A673 (cell line): ENCODE measurements around the gene CACNG4. TPM values are rescaled to one million over a fixed set of nuclear protein-coding genes. Genes with fewer than 3 reads are reported as not detected.

Experiments used
- BruUV-seq: library from RNA; stranded (reverse); fragments of 400-500 nt; replicated peaks from 2 replicates; lab custom pipeline; 2021; lab: Mats Ljungman, UMichigan
- CTCF ChIA-PET: fragments of 300-600 bp; sonication (Branson Sonifier 250); formaldehyde crosslinking; loops from one replicate; lab custom pipeline; 2022; ENCODE audit warnings: antibody characterized with exemption; lab: Charles Lee
- POLR2A ChIA-PET: fragments of 300-600 bp; sonication (Branson Sonifier 250); formaldehyde crosslinking; loops from one replicate; lab custom pipeline; 2022; ENCODE audit warnings: antibody characterized with exemption; ENCODE audit not compliant: low non-redundant PET; lab: Charles Lee
- DNase-seq: peaks from one replicate; pipeline ENCODE4 v3.0.0-alpha.2; 2015; ENCODE audit warnings: low spot score
- H3K27ac ChIP-seq: fragments of 200-600 bp; sonication (generic); 2 replicates; pipeline ENCODE4 v1.5.1; 2016; ENCODE audit warnings: mixed run types, low read depth, mild to moderate bottlenecking, mixed read lengths, antibody characterized with exemption, low read length; ENCODE audit not compliant: poor library complexity, severe bottlenecking
- H3K27me3 ChIP-seq: fragments of 200-600 bp; sonication (generic); replicated peaks from 2 replicates; pipeline ENCODE4 v1.6.1; 2017; ENCODE audit warnings: mixed run types, low read depth, mild to moderate bottlenecking, mixed read lengths, antibody characterized with exemption, low read length; ENCODE audit not compliant: insufficient read depth, poor library complexity
- H3K36me3 ChIP-seq: fragments of 200-600 bp; sonication (generic); 2 replicates; pipeline ENCODE4 v1.6.1; 2016; ENCODE audit warnings: mixed run types, mild to moderate bottlenecking, mixed read lengths, antibody characterized with exemption, low read length; ENCODE audit not compliant: insufficient read depth, poor library complexity, severe bottlenecking
- H3K4me1 ChIP-seq: fragments of 200-600 bp; sonication (generic); 2 replicates; pipeline ENCODE4 v1.6.1; 2017; ENCODE audit warnings: mixed run types, mild to moderate bottlenecking, mixed read lengths, antibody characterized with exemption, low read length; ENCODE audit not compliant: insufficient read depth, poor library complexity, severe bottlenecking
- H3K4me3 ChIP-seq: fragments of 200-600 bp; sonication (generic); 2 replicates; pipeline ENCODE4 v1.5.1; 2016; ENCODE audit warnings: low read depth, mixed run types, mild to moderate bottlenecking, mixed read lengths, low read length; ENCODE audit not compliant: poor library complexity, severe bottlenecking
- H3K9me3 ChIP-seq: fragments of 200-600 bp; sonication (generic); 2 replicates; pipeline ENCODE4 v1.6.1; 2016; ENCODE audit warnings: mixed run types, low read depth, mild to moderate bottlenecking, mixed read lengths, antibody characterized with exemption, low read length; ENCODE audit not compliant: poor library complexity, severe bottlenecking
- CTCF ChIP-seq: fragments of 300-800, 200-600 bp; sonication (generic); conservative IDR thresholded peaks from 2 replicates; pipeline ENCODE4 v1.5.1; 2017; ENCODE audit warnings: low read depth, mild to moderate bottlenecking, antibody characterized with exemption, low read length, moderate library complexity, mixed read lengths
- EZH2 ChIP-seq: fragments of 200-600 bp; sonication (generic); IDR thresholded peaks from 2 replicates; pipeline ENCODE4 v1.6.1; 2017; ENCODE audit warnings: borderline replicate concordance, low read depth, mild to moderate bottlenecking, mixed read lengths, antibody characterized with exemption, low read length; ENCODE audit not compliant: poor library complexity, severe bottlenecking
- intact Hi-C: fragments of 100-400 bp; cut with micrococcal nuclease; formaldehyde crosslinking; loops from one replicate; pipeline ENCODE4 v1.10.0; 2022; ENCODE audit not compliant: unreplicated experiment
- total RNA-seq: library from RNA; stranded (reverse); gene quantifications from 2 replicates; pipeline ENCODE4 v1.2.3, GENCODE V29; 2021

The CACNG4 gene
- total RNA-seq, 1 experiment from 2014 or later = 9.7 TPM

DNA sequence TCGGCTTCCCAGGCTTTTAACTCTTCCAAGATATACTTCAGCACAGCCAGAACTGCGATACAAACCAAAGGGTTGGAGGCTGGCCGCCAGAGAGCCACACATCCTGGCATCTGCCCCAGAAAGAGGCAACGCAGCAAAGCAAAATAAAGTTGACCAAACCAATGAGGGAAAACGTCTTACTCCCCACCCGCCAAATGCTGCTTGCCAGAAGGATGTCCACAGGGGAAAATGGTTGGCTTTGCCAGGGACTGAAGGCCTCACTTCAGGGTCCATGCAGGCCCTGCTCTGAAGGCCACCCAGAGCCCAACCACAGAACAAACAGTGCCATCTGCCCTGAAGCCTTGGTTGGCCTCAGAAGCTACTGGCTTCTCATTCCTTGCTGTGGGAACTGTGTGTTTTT is 94.9 kb downstream of the CACNG4 start:
- no peaks in the 10 kb centered on the region for H3K36me3 ChIP-seq
- H3K9me3 ChIP-seq = no peaks in the 10 kb centered on the region
- TF ChIP-seq CTCF = no peak
- no peak for TF ChIP-seq EZH2
- intact Hi-C loops = no loop called here
- H3K27ac ChIP-seq = no peak overlapping the region
- BruUV-seq = no TSS peak
- no peak for DNase-seq
- H3K4me3 ChIP-seq = no peak overlapping the region
- H3K27me3 ChIP-seq = no peaks in the 10 kb centered on the region
- H3K4me1 ChIP-seq = no peaks in the 10 kb centered on the region
- ChIA-PET POLR2A (no interaction called here), CTCF (interaction anchor here (0.7 kb wide), 1 partner anchor 19 kb away, joined by 5 read pairs; no protein-coding TSS in a partner anchor)

GRCh38 chr17:67063141-67063540 is 98.6 kb downstream of the CACNG4 start:
- no TSS peak for BruUV-seq
- CTCF ChIA-PET = no interaction called here
- intact Hi-C loops = no loop called here
- Histone ChIP-seq H3K36me3 (no peaks in the 10 kb centered on the region), H3K27me3 (no peaks in the 10 kb centered on the region), H3K9me3 (no peaks in the 10 kb centered on the region), H3K4me3 (no peak overlapping the region), H3K4me1 (peaks cover 10% of the 10 kb centered on the region), H3K27ac (no peak overlapping the region)
- POLR2A ChIA-PET = no interaction called here
- no peak for DNase-seq
- TF ChIP-seq CTCF (no peak), EZH2 (no peak)

DNA sequence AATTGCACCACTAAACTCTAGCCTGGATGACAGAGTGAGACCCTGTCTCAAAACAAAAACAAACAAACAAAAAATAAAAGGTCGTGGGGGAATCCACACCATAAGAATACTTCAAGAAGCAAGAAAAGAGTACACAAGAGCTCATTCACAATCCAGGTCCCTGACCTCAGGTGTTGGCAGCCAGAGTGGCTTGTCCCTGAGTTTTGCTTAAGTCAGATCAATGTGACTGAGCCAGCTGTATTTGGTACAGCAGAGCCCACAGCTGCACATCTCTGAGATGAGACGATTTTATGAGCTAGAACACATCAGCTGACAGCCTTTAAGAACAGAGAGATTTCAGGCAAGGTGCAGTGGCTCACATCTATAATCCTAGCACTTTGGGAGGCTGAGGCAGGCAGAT is 102.2 kb downstream of the CACNG4 start:
- POLR2A ChIA-PET = no interaction called here
- CTCF ChIA-PET = no interaction called here
- TF ChIP-seq EZH2 = no peak
- H3K4me1 ChIP-seq = peaks cover 26% of the 10 kb centered on the region
- no peak overlapping the region for H3K4me3 ChIP-seq
- no peaks in the 10 kb centered on the region for H3K36me3 ChIP-seq
- H3K27ac ChIP-seq = no peak overlapping the region
- no peak for DNase-seq
- no peaks in the 10 kb centered on the region for H3K9me3 ChIP-seq
- BruUV-seq = no TSS peak
- H3K27me3 ChIP-seq = no peaks in the 10 kb centered on the region
- intact Hi-C loops = no loop called here
